HG02678 (cell line): ENCODE results near the gene ARHGAP26.

Experiments used
- ATAC-seq: cut with Tn5 transposase; IDR thresholded peaks from one replicate; pipeline ENCODE4 v1.9.1; 2021; ENCODE audit warnings: mild to moderate bottlenecking, moderate library complexity; ENCODE audit not compliant: unreplicated experiment

The ARHGAP26 gene

GRCh38 chr5:143227301-143227700, 457.1 kb downstream of the ARHGAP26 start:
- no peak for ATAC-seq

- no peak for ATAC-seq
These were observed 458.6 kb downstream of the ARHGAP26 start for GRCh38 chr5:143228597-143229293.

DNA sequence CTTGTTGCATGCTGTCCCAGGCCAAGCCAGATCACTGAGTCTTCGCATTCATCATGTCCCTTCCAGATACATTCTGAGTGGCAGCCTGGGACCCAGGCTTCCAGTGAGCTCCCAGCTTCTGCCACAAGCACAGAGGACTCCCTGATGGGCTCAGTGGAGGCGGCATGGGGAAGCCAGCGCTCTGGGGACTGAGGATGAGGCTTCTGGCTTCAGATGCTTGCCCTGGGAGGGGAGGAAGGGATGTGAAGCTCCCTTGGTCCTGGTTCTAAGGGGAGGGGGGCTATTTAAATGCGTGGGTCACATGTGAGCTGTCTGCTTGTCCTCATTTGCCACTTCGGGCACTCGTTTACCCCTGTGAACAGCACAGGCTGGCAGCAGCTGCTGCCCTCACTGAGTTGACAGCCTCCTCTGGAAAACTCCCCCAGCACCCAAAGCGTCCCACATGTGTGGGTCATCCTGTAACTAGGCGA, 459.3 kb downstream of the ARHGAP26 start:
- ATAC-seq = peak; percentile 42

- ATAC-seq = peak; percentile 83
These were observed 459.9 kb downstream of the ARHGAP26 start for GRCh38 chr5:143229896-143230675.

GRCh38 chr5:143230676-143230996, 460.5 kb downstream of the ARHGAP26 start:
- peak; percentile 9 for ATAC-seq

DNA sequence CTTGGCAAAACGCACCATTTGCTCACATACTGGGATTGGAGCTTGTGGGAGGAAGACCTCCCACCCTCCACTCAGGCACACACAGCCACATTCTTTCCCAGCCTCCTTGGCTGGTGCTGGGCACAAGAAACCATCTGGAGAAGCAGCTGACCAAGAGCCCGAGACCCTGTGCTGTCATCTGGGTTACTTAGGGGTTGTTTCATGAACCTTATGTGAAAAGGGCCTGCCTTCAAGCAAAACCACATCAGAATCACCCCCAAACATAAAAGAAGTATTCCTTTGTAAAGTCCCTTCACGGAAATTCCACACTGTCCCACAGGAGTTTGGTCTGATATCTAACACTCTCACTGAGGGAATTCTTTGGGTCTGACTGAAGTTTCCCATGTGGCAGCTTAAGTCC, 461.2 kb downstream of the ARHGAP26 start:
- no peak for ATAC-seq

GRCh38 chr5:143231973-143232812, 462.0 kb downstream of the ARHGAP26 start:
- no peak for ATAC-seq

DNA sequence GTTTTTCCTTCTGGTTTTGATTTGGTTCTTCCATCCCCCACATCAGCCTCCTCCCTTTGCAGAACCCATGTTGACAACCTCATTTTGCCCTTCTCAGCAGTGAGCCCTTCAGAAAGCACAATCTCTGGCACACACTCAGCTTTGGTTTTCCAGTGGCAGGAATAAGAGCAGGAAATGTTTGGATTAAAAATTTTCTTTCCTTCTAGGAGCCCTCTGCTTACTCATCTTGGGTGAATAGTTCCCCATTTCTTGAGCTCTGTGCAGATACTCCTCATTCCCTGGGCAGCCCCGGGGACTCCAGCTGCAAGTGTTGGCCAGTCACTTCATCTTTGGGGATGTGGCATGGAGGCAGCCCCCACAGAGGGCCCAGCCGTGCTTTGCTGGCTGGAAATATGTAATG, 462.9 kb downstream of the ARHGAP26 start:
- no peak for ATAC-seq

GRCh38 chr5:143234162-143234842, 464.1 kb downstream of the ARHGAP26 start:
- no peak for ATAC-seq

GRCh38 chr5:143235423-143235822, 465.2 kb downstream of the ARHGAP26 start:
- no peak for ATAC-seq

DNA sequence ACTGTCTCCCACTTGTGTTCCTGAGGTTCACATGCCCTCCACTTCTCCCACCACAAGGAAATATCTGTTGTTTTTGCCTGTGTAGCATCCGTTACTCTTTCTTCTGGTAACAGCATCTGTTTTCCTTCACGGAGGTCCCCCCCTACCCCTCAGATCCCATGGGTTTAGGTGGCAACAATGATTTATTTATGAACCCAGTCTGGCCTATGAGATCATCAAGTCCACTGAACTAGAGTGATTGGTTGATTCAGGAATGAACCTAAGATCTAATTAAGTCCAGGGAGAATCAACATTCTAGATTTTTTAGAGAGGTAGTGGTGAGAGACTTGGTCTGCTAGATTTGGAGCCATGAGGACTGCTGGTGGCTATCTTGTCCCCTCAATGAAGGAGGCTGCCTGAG, 466.5 kb downstream of the ARHGAP26 start:
- no peak for ATAC-seq

DNA sequence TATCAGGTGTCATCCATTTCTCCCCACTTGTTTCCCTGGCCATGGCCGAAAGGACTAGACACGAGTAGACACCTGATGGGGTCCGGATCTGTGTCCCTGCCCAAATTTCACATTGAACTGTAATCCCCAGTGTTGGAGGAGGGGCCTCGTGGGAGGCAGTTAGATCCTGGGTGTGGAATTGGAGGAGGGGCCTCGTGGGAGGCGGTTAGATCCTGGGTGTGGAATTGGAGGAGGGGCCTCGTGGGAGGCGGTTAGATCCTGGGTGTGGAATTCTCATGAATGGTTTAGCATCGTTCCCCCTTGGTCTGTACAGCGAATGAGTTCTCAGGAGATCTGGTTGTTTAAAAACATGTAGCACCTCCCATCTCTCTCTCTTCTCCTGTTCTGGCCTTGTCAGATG, 467.5 kb downstream of the ARHGAP26 start:
- no peak for ATAC-seq

GRCh38 chr5:143238620-143239019, 468.4 kb downstream of the ARHGAP26 start:
- ATAC-seq = no peak

DNA sequence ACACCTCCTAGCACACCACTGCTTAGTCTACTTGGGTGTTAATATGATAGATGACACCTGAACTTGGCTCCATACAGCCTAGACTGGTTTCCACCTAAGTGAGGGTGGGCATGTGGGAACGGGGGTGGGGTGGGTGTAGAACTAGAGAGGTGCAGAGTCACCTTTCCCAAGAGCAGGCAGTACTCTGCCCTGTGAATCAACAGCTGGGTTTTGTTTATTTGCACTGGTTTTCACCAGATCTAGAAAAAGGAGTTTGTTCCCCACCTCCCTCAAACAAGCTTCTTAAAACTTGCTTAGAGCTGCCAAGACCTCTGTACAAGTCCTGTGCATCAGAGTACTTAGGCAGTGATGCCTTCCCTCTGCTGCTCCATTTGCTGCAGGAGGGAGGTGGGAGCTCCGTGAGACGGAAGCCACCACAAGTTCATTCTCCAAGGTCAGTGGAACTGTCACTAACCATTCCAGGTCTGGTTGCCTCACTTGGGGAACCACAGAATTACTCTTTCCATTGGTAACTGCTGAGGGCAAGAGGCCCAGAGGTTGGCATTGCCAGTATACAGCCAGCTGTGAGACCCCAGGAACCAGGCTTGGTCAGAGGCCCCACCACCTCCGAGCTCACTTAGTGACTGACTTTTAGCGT, 469.8 kb downstream of the ARHGAP26 start:
- ATAC-seq = no peak

GRCh38 chr5:143241892-143242291, 471.7 kb downstream of the ARHGAP26 start:
- ATAC-seq = no peak

DNA sequence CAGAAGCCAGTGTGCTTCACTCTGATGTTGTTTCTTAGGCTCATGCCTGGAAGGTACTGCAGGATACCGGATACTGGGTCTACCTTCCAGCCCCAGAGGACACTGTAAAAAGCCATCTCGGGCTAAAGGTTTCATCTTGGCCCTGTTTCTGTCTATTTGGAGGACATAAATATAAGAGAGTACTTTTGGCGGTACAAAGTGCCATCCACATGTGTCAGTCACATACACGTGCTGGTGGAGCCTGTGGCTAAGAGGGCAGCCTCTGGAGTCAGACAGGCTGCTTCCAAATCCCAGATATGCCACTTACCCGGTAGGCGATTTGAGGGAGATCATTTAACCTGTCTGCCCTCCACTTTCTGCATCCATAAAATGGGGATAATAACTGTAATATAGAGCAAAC, 472.9 kb downstream of the ARHGAP26 start:
- ATAC-seq = no peak

GRCh38 chr5:143244000-143244736, 474.0 kb downstream of the ARHGAP26 start:
- ATAC-seq = no peak

DNA sequence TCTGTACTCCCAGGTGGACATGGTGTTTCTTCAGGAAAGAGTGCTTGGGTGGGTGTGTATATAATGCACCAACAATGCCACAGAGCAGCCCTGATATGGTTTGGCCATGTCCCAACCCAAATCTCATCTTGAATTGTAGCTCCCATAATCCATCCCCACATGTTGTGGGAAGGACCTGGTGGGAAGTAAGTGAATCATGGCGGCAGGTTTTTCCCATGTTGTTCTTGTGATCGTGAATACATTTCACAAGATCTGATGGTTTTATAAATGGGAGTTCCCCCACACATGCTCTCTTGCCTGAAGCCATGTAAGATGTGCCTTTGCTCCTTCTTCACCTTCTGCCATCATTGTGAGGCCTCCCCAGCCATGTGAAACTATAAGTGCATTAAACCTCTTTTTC, 474.8 kb downstream of the ARHGAP26 start:
- ATAC-seq = no peak

DNA sequence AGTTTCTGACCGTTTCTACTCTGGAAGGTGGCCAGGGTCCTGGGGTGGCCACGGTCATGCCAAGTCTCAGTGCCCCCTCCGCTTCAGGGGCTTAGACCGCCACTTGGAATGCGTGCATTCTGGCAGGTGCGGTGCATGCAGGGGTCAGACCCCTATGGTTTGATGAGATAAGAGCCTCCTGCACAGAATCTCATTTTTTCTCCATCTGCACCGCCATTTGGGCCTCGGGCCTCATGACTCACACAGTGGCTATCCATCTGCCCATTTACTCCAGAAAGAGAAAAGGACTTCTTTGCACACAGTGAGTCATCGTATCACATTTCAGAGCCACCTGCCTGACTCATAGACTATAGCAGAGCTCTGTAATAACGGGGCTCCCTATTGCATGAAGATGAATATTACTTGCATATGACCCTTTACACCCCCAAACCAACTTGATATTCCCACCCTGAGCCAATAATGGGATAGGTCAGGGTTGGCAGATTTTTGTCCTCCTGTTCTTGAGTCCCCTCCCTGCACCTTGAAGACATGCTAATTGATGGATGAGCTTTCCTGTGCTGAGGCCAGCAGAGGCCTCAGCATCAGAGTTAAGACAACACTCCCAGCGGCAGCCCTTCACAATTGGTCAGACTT, 475.9 kb downstream of the ARHGAP26 start:
- no peak for ATAC-seq
